Spleen (tissue), 7 donors: Measurements from ENCODE around the gene CKLF.

Source experiments
- POLR2A ChIP-seq, 3 donors: fragments of 450-650 bp; IDR thresholded peaks; one replicate each; pipeline ENCODE4 v1.5.1; 2017; ENCODE audit warnings: antibody characterized with exemption in 3 of 3, mild to moderate bottlenecking in 1 of 3
- POLR2AphosphoS5 ChIP-seq, 3 donors: sonication (generic); formaldehyde crosslinking; IDR thresholded peaks; one replicate each; pipeline ENCODE4 v1.5.1; 2017; ENCODE audit warnings: antibody characterized with exemption in 3 of 3
- TF ChIP-seq, protein P1 (sequence below), 11 experiments: fragments of 200-600 bp in 7 of 11; fragments of 450-650 bp in 4 of 11; sonication (generic) in 4 of 11; IDR thresholded peaks in 8 of 11; conservative IDR thresholded peaks in 3 of 11; 1 replicate in 7 of 11; 2 replicates in 4 of 11; pipeline versions ENCODE4 v1.4.0 to v1.8.0; 2016 to 2021; ENCODE audit warnings: antibody characterized with exemption in 11 of 11, inconsistent platforms in 4 of 11, mild to moderate bottlenecking in 1 of 11
- donor health status: DM: no; HTN: no; CAD: no; lungs with moderate emphysema.
- donor health status: DM: no; HTN: no; CAD: no.
- donor health status: DM: no; HTN: no; CAD: no.

DNA sequence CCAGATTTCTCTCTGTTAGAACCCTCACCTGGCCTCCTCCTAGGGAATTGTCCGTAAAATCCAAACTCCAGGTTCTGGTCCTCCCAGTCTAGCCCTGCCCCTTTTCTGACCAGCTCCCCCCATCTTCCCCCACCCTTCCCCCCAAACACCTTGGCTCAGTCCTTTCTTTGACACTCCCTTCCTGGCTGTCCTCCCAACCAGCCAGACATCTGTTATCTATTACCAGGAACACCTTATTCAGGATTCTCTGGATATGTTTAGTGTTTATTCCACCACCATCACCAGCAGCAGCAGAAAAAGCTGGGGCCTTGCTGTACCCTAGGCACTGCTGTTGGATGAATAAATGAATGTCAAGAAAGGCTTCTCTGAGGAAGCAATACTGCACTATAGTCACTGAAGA, 48.1 kb downstream of the CKLF start:
- no peak for TF ChIP-seq POLR2AphosphoS5 (IDR thresholded peaks at IDR 0.05)
- TF ChIP-seq, protein P1, sequence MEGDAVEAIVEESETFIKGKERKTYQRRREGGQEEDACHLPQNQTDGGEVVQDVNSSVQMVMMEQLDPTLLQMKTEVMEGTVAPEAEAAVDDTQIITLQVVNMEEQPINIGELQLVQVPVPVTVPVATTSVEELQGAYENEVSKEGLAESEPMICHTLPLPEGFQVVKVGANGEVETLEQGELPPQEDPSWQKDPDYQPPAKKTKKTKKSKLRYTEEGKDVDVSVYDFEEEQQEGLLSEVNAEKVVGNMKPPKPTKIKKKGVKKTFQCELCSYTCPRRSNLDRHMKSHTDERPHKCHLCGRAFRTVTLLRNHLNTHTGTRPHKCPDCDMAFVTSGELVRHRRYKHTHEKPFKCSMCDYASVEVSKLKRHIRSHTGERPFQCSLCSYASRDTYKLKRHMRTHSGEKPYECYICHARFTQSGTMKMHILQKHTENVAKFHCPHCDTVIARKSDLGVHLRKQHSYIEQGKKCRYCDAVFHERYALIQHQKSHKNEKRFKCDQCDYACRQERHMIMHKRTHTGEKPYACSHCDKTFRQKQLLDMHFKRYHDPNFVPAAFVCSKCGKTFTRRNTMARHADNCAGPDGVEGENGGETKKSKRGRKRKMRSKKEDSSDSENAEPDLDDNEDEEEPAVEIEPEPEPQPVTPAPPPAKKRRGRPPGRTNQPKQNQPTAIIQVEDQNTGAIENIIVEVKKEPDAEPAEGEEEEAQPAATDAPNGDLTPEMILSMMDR (IDR thresholded peaks at IDR 0.05 in 8 of 11, conservative IDR thresholded peaks at IDR 0.05 in 3 of 11): no peak
- TF ChIP-seq POLR2A (IDR thresholded peaks at IDR 0.05): no peak
